ENCODE data around the gene EDEM1.

EDEM1 gene

GRCh38 chr3:5187920-5188418 is 462 bp downstream of the EDEM1 start:
- no peak for TF ChIP-seq CTCF (IDR thresholded peaks at IDR 0.05; ENCODE audit: low read depth, low read length)
- DNase-seq (ENCODE audit: extremely low read depth, low read depth): no peak

GRCh38 chr3:5188419-5189221 is 1.1 kb downstream of the EDEM1 start:
- DNase-seq (ENCODE audit: extremely low read depth, low read depth): no peak
- no peak for TF ChIP-seq CTCF (IDR thresholded peaks at IDR 0.05; ENCODE audit: low read depth, low read length)

GRCh38 chr3:5190147-5190791 is 2.8 kb downstream of the EDEM1 start:
- TF ChIP-seq CTCF (IDR thresholded peaks at IDR 0.05; ENCODE audit: low read depth, low read length): no peak

GRCh38 chr3:5191555-5192304 is 4.2 kb downstream of the EDEM1 start:
- no peak for DNase-seq (ENCODE audit: extremely low read depth, low read depth)
- TF ChIP-seq CTCF (IDR thresholded peaks at IDR 0.05; ENCODE audit: low read depth, low read length): no peak

More at GRCh38 chr3:5190147-5190791, 2.8 kb downstream of the EDEM1 start:
- no peak for DNase-seq (ENCODE audit: extremely low read depth, low read depth)

GRCh38 chr3:5192571-5193365 is 5.3 kb downstream of the EDEM1 start:
- TF ChIP-seq CTCF (IDR thresholded peaks at IDR 0.05; ENCODE audit: low read depth, low read length): no peak
- DNase-seq (ENCODE audit: extremely low read depth, low read depth): no peak

GRCh38 chr3:5194341-5194740 is 6.8 kb downstream of the EDEM1 start:
- TF ChIP-seq CTCF (IDR thresholded peaks at IDR 0.05; ENCODE audit: low read depth, low read length): no peak
- DNase-seq (ENCODE audit: extremely low read depth, low read depth): no peak
